Mucosa of rectum (tissue), 2 donors: Measurements from ENCODE around the gene MYOG.

ENCODE experiments used
- H3K27ac ChIP-seq, 2 donors: one replicate each; pipeline ENCODE4 v1.7.0; 2013; ENCODE audit warnings: inconsistent platforms in 2 of 2, low read depth in 2 of 2, low read length in 2 of 2
- H3K27me3 ChIP-seq, 2 donors: one replicate each; pipeline ENCODE4 v1.7.0; 2013; ENCODE audit warnings: low read length in 2 of 2; ENCODE audit not compliant: control insufficient read depth in 2 of 2, insufficient read depth in 2 of 2
- H3K36me3 ChIP-seq, 2 donors: one replicate each; pipeline ENCODE4 v1.7.0; 2013; ENCODE audit warnings: low read length in 2 of 2; ENCODE audit not compliant: control insufficient read depth in 2 of 2, insufficient read depth in 2 of 2
- H3K4me1 ChIP-seq, 2 donors: one replicate each; pipeline ENCODE4 v1.7.0; 2013; ENCODE audit warnings: low read length in 2 of 2, mild to moderate bottlenecking in 1 of 2; ENCODE audit not compliant: control insufficient read depth in 2 of 2, insufficient read depth in 2 of 2
- H3K4me3 ChIP-seq, 2 donors: one replicate each; pipeline ENCODE4 v1.7.0; 2013; ENCODE audit warnings: low read length in 2 of 2
- H3K9ac ChIP-seq, 2 donors: one replicate each; pipeline ENCODE4 v1.7.0; 2013; ENCODE audit warnings: low read length in 2 of 2, low read depth in 1 of 2, mild to moderate bottlenecking in 1 of 2
- H3K9me3 ChIP-seq, 2 donors: one replicate each; pipeline ENCODE4 v1.7.0; 2013; ENCODE audit warnings: low read length in 2 of 2; ENCODE audit not compliant: control insufficient read depth in 2 of 2
- donor health status: healthy.
- donor health status: Normal muscosa, but diverticular disease.

The MYOG gene

GRCh38 chr1:203072002-203072602 lies 13.7 kb downstream of the MYOG start:
- Histone ChIP-seq H3K9me3 (no peaks in the 10 kb centered on the region), H3K9ac (no peak overlapping the region), H3K4me3 (no peak overlapping the region), H3K27me3 (peaks cover 10 to 22% of the 10 kb centered on the region in 2 donors), H3K36me3 (no peaks in the 10 kb centered on the region), H3K4me1 (no peaks in the 10 kb centered on the region), H3K27ac (no peak overlapping the region)

GRCh38 chr1:203069030-203069747 lies 16.6 kb downstream of the MYOG start:
- Histone ChIP-seq H3K4me3 (no peak overlapping the region), H3K36me3 (no peaks in the 10 kb centered on the region), H3K27me3 (peaks cover 0 to 8% of the 10 kb centered on the region in 2 donors), H3K9me3 (no peaks in the 10 kb centered on the region), H3K4me1 (no peaks in the 10 kb centered on the region), H3K27ac (no peak overlapping the region), H3K9ac (no peak overlapping the region)

GRCh38 chr1:203066965-203067364 lies 18.8 kb downstream of the MYOG start:
- no peak overlapping the region for H3K4me3 ChIP-seq
- no peaks in the 10 kb centered on the region for H3K36me3 ChIP-seq
- no peaks in the 10 kb centered on the region for H3K9me3 ChIP-seq
- peaks cover 0 to 3% of the 10 kb centered on the region in 2 donors for H3K27me3 ChIP-seq
- H3K9ac ChIP-seq = no peak overlapping the region
- no peaks in the 10 kb centered on the region for H3K4me1 ChIP-seq
- H3K27ac ChIP-seq = no peak overlapping the region

GRCh38 chr1:203065986-203066385 lies 19.8 kb downstream of the MYOG start:
- no peaks in the 10 kb centered on the region for H3K36me3 ChIP-seq
- no peaks in the 10 kb centered on the region for H3K9me3 ChIP-seq
- H3K4me3 ChIP-seq = no peak overlapping the region
- H3K27ac ChIP-seq = no peak overlapping the region
- H3K9ac ChIP-seq = no peak overlapping the region
- no peaks in the 10 kb centered on the region for H3K4me1 ChIP-seq
- peaks cover 0 to 3% of the 10 kb centered on the region in 2 donors for H3K27me3 ChIP-seq

GRCh38 chr1:203065191-203065590 lies 20.6 kb downstream of the MYOG start:
- peaks cover 0 to 3% of the 10 kb centered on the region in 2 donors for H3K27me3 ChIP-seq
- H3K27ac ChIP-seq = no peak overlapping the region
- no peaks in the 10 kb centered on the region for H3K4me1 ChIP-seq
- no peaks in the 10 kb centered on the region for H3K9me3 ChIP-seq
- H3K36me3 ChIP-seq = no peaks in the 10 kb centered on the region
- no peak overlapping the region for H3K9ac ChIP-seq
- no peak overlapping the region for H3K4me3 ChIP-seq

- no peaks in the 10 kb centered on the region for H3K36me3 ChIP-seq
- H3K4me3 ChIP-seq = no peak overlapping the region
- no peak overlapping the region for H3K9ac ChIP-seq
- no peaks in the 10 kb centered on the region for H3K9me3 ChIP-seq
- H3K4me1 ChIP-seq = no peaks in the 10 kb centered on the region
- no peak overlapping the region for H3K27ac ChIP-seq
- peaks cover 3 to 4% of the 10 kb centered on the region in 2 donors for H3K27me3 ChIP-seq
Observed at GRCh38 chr1:203063287-203063686, 22.5 kb downstream of the MYOG start.

GRCh38 chr1:203060115-203060514 lies 25.7 kb downstream of the MYOG start:
- Histone ChIP-seq H3K27me3 (peaks cover 3 to 4% of the 10 kb centered on the region in 2 donors), H3K36me3 (no peaks in the 10 kb centered on the region), H3K27ac (no peak overlapping the region), H3K9ac (no peak overlapping the region), H3K4me3 (no peak overlapping the region), H3K4me1 (no peaks in the 10 kb centered on the region), H3K9me3 (no peaks in the 10 kb centered on the region)

GRCh38 chr1:203059485-203059884 lies 26.3 kb downstream of the MYOG start:
- H3K9me3 ChIP-seq = no peaks in the 10 kb centered on the region
- no peaks in the 10 kb centered on the region for H3K36me3 ChIP-seq
- H3K27ac ChIP-seq = no peak overlapping the region
- H3K4me3 ChIP-seq = no peak overlapping the region
- H3K27me3 ChIP-seq = peaks cover 0 to 4% of the 10 kb centered on the region in 2 donors
- H3K9ac ChIP-seq = no peak overlapping the region
- H3K4me1 ChIP-seq = no peaks in the 10 kb centered on the region

GRCh38 chr1:203058676-203058935 lies 27.2 kb downstream of the MYOG start:
- H3K4me3 ChIP-seq = no peak overlapping the region
- no peak overlapping the region for H3K9ac ChIP-seq
- no peaks in the 10 kb centered on the region for H3K9me3 ChIP-seq
- H3K36me3 ChIP-seq = no peaks in the 10 kb centered on the region
- H3K27ac ChIP-seq = no peak overlapping the region
- peaks cover 0 to 8% of the 10 kb centered on the region in 2 donors for H3K27me3 ChIP-seq
- no peaks in the 10 kb centered on the region for H3K4me1 ChIP-seq

GRCh38 chr1:203057911-203058675 lies 27.7 kb downstream of the MYOG start:
- no peak overlapping the region for H3K4me3 ChIP-seq
- peaks cover 0 to 8% of the 10 kb centered on the region in 2 donors for H3K27me3 ChIP-seq
- no peaks in the 10 kb centered on the region for H3K4me1 ChIP-seq
- no peak overlapping the region for H3K27ac ChIP-seq
- H3K9me3 ChIP-seq = no peaks in the 10 kb centered on the region
- H3K9ac ChIP-seq = no peak overlapping the region
- no peaks in the 10 kb centered on the region for H3K36me3 ChIP-seq
